ENCODE data around the gene TULP4.

The TULP4 gene

GRCh38 chr6:158538741-158539140 lies 226.5 kb downstream of the TULP4 start:
- no peak overlapping the region for H3K18ac ChIP-seq (ENCODE audit: low read length)
- H3K4me3 ChIP-seq (ENCODE audit: low read depth, low read length) = no peak overlapping the region
- H4K12ac ChIP-seq (ENCODE audit: low read depth, low read length) = no peak overlapping the region
- no peaks in the 10 kb centered on the region for H3K9me3 ChIP-seq (ENCODE audit: insufficient read depth, low read depth, low read length)
- no peaks in the 10 kb centered on the region for H3K79me2 ChIP-seq (ENCODE audit: control insufficient read depth, insufficient read depth, low read length, poor library complexity)
- H3K4ac ChIP-seq (ENCODE audit: low read depth, low read length) = no peak overlapping the region
- H2BK5ac ChIP-seq (ENCODE audit: low read depth, low read length, poor library complexity) = no peak overlapping the region
- H3K23ac ChIP-seq (ENCODE audit: low read length) = no peak overlapping the region
- no peak overlapping the region for H2BK12ac ChIP-seq (ENCODE audit: low read length)
- H3K36me3 ChIP-seq (ENCODE audit: control insufficient read depth in 1 of 2, insufficient read depth in 2 of 2, low read length in 2 of 2) = no peaks in the 10 kb centered on the region
- no peak overlapping the region for H2AFZ ChIP-seq (ENCODE audit: insufficient read depth, low read length, poor library complexity)
- no peak overlapping the region for H3K9ac ChIP-seq (ENCODE audit: low read length)
- no CpG with 5 or more reads among the region's 2 CpGs for WGBS (ENCODE audit: extremely low coverage, insufficient coverage, insufficient read length)
- peaks cover 2% of the 10 kb centered on the region for H3K27me3 ChIP-seq (ENCODE audit: insufficient read depth, low read length)
- no peak overlapping the region for H2AK5ac ChIP-seq (ENCODE audit: low read length)
- no peak overlapping the region for H4K91ac ChIP-seq (ENCODE audit: low read depth, low read length)
- H3K79me1 ChIP-seq (ENCODE audit: low read length) = no peaks in the 10 kb centered on the region
- no peak overlapping the region for H2BK120ac ChIP-seq (ENCODE audit: insufficient read depth, low read length, poor library complexity)
- H3K4me2 ChIP-seq (ENCODE audit: low read length) = no peak overlapping the region
- H3K4me1 ChIP-seq (ENCODE audit: control insufficient read depth in 1 of 2, insufficient read depth in 2 of 2, low read length in 2 of 2) = peaks cover 5 to 9% of the 10 kb centered on the region in 2 experiments
- DNase-seq = no peak
- H3K27ac ChIP-seq (ENCODE audit: low read depth, low read length) = no peak overlapping the region
- no peak overlapping the region for H3K14ac ChIP-seq (ENCODE audit: low read length)
- H4K8ac ChIP-seq (ENCODE audit: low read depth, low read length) = no peak overlapping the region

DNA sequence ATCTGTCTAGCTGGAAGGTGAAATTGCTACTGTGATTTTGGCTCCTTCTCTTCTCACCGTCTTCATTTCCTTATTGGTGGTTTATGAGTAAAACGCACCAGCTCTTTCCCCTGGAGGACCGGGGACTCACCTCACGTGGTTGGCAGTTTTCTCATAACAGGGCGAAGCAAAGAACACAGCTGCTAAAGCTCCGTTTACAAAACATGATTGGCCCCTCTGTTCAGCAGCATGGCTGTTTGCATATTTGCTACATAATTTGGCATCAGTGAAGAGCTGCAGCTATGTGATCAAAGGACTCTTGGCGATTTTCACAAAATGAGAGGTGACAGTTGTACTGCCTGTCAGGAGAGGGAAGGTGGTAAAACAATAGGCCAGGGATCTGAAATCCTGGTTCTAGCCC lies 227.1 kb downstream of the TULP4 start:
- H3K9me3 ChIP-seq (ENCODE audit: insufficient read depth, low read depth, low read length) = no peaks in the 10 kb centered on the region
- WGBS (ENCODE audit: extremely low coverage, insufficient coverage, insufficient read length) = no CpG with 5 or more reads among the region's 7 CpGs

DNA sequence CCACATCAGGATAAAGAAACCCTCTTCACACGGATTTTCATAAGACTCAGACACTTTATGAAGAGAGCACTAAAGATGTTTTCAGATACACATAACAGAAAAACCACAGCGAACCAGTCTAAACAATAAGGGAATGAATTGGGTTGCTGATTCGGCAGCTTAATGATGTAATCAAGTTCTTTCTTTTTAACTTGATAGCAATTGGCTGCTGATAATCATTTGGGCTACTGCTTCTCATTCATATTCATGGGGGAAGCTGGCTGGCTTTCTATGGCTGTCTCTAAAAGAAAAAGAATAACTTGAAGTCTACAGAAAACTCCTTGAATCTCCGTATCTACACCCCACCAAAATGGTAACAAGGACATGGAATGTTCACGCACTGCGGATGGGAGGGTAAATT lies 227.6 kb downstream of the TULP4 start:
- Histone ChIP-seq H3K4ac (ENCODE audit: low read depth, low read length) (no peak overlapping the region), H3K4me3 (ENCODE audit: low read depth, low read length) (no peak overlapping the region), H3K79me1 (ENCODE audit: low read length) (no peaks in the 10 kb centered on the region), H2AFZ (ENCODE audit: insufficient read depth, low read length, poor library complexity) (no peak overlapping the region), H3K4me1 (ENCODE audit: control insufficient read depth in 1 of 2, insufficient read depth in 2 of 2, low read length in 2 of 2) (peaks cover 5 to 9% of the 10 kb centered on the region in 2 experiments), H4K12ac (ENCODE audit: low read depth, low read length) (no peak overlapping the region), H4K8ac (ENCODE audit: low read depth, low read length) (no peak overlapping the region), H3K4me2 (ENCODE audit: low read length) (no peak overlapping the region), H2BK5ac (ENCODE audit: low read depth, low read length, poor library complexity) (no peak overlapping the region), H2BK12ac (ENCODE audit: low read length) (no peak overlapping the region), H3K9me3 (ENCODE audit: insufficient read depth, low read depth, low read length) (no peaks in the 10 kb centered on the region), H3K36me3 (ENCODE audit: control insufficient read depth in 1 of 2, insufficient read depth in 2 of 2, low read length in 2 of 2) (no peaks in the 10 kb centered on the region), H3K14ac (ENCODE audit: low read length) (no peak overlapping the region), H2AK5ac (ENCODE audit: low read length) (no peak overlapping the region), H3K18ac (ENCODE audit: low read length) (no peak overlapping the region), H3K9ac (ENCODE audit: low read length) (no peak overlapping the region), H3K27me3 (ENCODE audit: insufficient read depth, low read length) (peaks cover 2% of the 10 kb centered on the region), H3K27ac (ENCODE audit: low read depth, low read length) (no peak overlapping the region), H2BK120ac (ENCODE audit: insufficient read depth, low read length, poor library complexity) (no peak overlapping the region), H4K91ac (ENCODE audit: low read depth, low read length) (no peak overlapping the region), H3K79me2 (ENCODE audit: control insufficient read depth, insufficient read depth, low read length, poor library complexity) (no peaks in the 10 kb centered on the region), H3K23ac (ENCODE audit: low read length) (no peak overlapping the region)
- no peak for DNase-seq
- WGBS (ENCODE audit: extremely low coverage, insufficient coverage, insufficient read length) = no CpG with 5 or more reads among the region's 6 CpGs

More for the DNA sequence above, 227.1 kb downstream of the TULP4 start:
- H3K4me3 ChIP-seq (ENCODE audit: low read depth, low read length) = no peak overlapping the region
- H2AFZ ChIP-seq (ENCODE audit: insufficient read depth, low read length, poor library complexity) = no peak overlapping the region
- peaks cover 2% of the 10 kb centered on the region for H3K27me3 ChIP-seq (ENCODE audit: insufficient read depth, low read length)
- H3K14ac ChIP-seq (ENCODE audit: low read length) = no peak overlapping the region
- H2AK5ac ChIP-seq (ENCODE audit: low read length) = no peak overlapping the region
- H4K12ac ChIP-seq (ENCODE audit: low read depth, low read length) = no peak overlapping the region
- no peak overlapping the region for H3K18ac ChIP-seq (ENCODE audit: low read length)
- H2BK120ac ChIP-seq (ENCODE audit: insufficient read depth, low read length, poor library complexity) = no peak overlapping the region
- no peak overlapping the region for H4K91ac ChIP-seq (ENCODE audit: low read depth, low read length)
- H3K9ac ChIP-seq (ENCODE audit: low read length) = no peak overlapping the region
- H3K79me1 ChIP-seq (ENCODE audit: low read length) = no peaks in the 10 kb centered on the region
- no peak overlapping the region for H2BK5ac ChIP-seq (ENCODE audit: low read depth, low read length, poor library complexity)
- no peak overlapping the region for H3K23ac ChIP-seq (ENCODE audit: low read length)
- no peak for DNase-seq
- no peak overlapping the region for H3K4me2 ChIP-seq (ENCODE audit: low read length)
- H3K27ac ChIP-seq (ENCODE audit: low read depth, low read length) = no peak overlapping the region
- H3K4me1 ChIP-seq (ENCODE audit: control insufficient read depth in 1 of 2, insufficient read depth in 2 of 2, low read length in 2 of 2) = peaks cover 5 to 9% of the 10 kb centered on the region in 2 experiments
- H3K79me2 ChIP-seq (ENCODE audit: control insufficient read depth, insufficient read depth, low read length, poor library complexity) = no peaks in the 10 kb centered on the region
- H4K8ac ChIP-seq (ENCODE audit: low read depth, low read length) = no peak overlapping the region
- no peak overlapping the region for H2BK12ac ChIP-seq (ENCODE audit: low read length)
- H3K4ac ChIP-seq (ENCODE audit: low read depth, low read length) = no peak overlapping the region
- no peaks in the 10 kb centered on the region for H3K36me3 ChIP-seq (ENCODE audit: control insufficient read depth in 1 of 2, insufficient read depth in 2 of 2, low read length in 2 of 2)

GRCh38 chr6:158543606-158544185 lies 231.4 kb downstream of the TULP4 start:
- Histone ChIP-seq H3K4me3 (ENCODE audit: low read depth, low read length) (no peak overlapping the region), H3K4me2 (ENCODE audit: low read length) (no peak overlapping the region), H2BK12ac (ENCODE audit: low read length) (no peak overlapping the region), H3K14ac (ENCODE audit: low read length) (no peak overlapping the region), H3K4ac (ENCODE audit: low read depth, low read length) (no peak overlapping the region), H4K8ac (ENCODE audit: low read depth, low read length) (no peak overlapping the region), H3K9me3 (ENCODE audit: insufficient read depth, low read depth, low read length) (peaks cover 2% of the 10 kb centered on the region), H3K27ac (ENCODE audit: low read depth, low read length) (no peak overlapping the region), H3K23ac (ENCODE audit: low read length) (no peak overlapping the region), H4K91ac (ENCODE audit: low read depth, low read length) (no peak overlapping the region), H3K27me3 (ENCODE audit: insufficient read depth, low read length) (no peaks in the 10 kb centered on the region), H3K4me1 (ENCODE audit: control insufficient read depth in 1 of 2, insufficient read depth in 2 of 2, low read length in 2 of 2) (peaks cover 0 to 2% of the 10 kb centered on the region in 2 experiments), H2AK5ac (ENCODE audit: low read length) (no peak overlapping the region), H3K79me1 (ENCODE audit: low read length) (no peaks in the 10 kb centered on the region), H3K18ac (ENCODE audit: low read length) (no peak overlapping the region), H4K12ac (ENCODE audit: low read depth, low read length) (no peak overlapping the region), H2BK120ac (ENCODE audit: insufficient read depth, low read length, poor library complexity) (no peak overlapping the region), H2AFZ (ENCODE audit: insufficient read depth, low read length, poor library complexity) (no peak overlapping the region), H3K9ac (ENCODE audit: low read length) (no peak overlapping the region), H2BK5ac (ENCODE audit: low read depth, low read length, poor library complexity) (no peak overlapping the region), H3K79me2 (ENCODE audit: control insufficient read depth, insufficient read depth, low read length, poor library complexity) (no peaks in the 10 kb centered on the region), H3K36me3 (ENCODE audit: control insufficient read depth in 1 of 2, insufficient read depth in 2 of 2, low read length in 2 of 2) (no peaks in the 10 kb centered on the region)
- DNase-seq = no peak
- no CpG with 5 or more reads among the region's 12 CpGs for WGBS (ENCODE audit: extremely low coverage, insufficient coverage, insufficient read length)
